ENCODE results near the gene PDGFB. TPM values are rescaled to one million over a fixed set of nuclear protein-coding genes. Genes with fewer than 3 reads are reported as not detected.

Gene PDGFB
- total and polyA plus RNA-seq, 9 of the 15 experiments (the other 6 are each of a cell fraction or from before 2014, with no cell fraction given), result 0.07 to 4.0 (median 0.48) TPM; not detected in 1

- TF ChIP-seq, protein P1, sequence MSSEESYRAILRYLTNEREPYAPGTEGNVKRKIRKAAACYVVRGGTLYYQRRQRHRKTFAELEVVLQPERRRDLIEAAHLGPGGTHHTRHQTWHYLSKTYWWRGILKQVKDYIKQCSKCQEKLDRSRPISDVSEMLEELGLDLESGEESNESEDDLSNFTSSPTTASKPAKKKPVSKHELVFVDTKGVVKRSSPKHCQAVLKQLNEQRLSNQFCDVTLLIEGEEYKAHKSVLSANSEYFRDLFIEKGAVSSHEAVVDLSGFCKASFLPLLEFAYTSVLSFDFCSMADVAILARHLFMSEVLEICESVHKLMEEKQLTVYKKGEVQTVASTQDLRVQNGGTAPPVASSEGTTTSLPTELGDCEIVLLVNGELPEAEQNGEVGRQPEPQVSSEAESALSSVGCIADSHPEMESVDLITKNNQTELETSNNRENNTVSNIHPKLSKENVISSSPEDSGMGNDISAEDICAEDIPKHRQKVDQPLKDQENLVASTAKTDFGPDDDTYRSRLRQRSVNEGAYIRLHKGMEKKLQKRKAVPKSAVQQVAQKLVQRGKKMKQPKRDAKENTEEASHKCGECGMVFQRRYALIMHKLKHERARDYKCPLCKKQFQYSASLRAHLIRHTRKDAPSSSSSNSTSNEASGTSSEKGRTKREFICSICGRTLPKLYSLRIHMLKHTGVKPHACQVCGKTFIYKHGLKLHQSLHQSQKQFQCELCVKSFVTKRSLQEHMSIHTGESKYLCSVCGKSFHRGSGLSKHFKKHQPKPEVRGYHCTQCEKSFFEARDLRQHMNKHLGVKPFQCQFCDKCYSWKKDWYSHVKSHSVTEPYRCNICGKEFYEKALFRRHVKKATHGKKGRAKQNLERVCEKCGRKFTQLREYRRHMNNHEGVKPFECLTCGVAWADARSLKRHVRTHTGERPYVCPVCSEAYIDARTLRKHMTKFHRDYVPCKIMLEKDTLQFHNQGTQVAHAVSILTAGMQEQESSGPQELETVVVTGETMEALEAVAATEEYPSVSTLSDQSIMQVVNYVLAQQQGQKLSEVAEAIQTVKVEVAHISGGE (CRISPR knock-in tag; IDR thresholded peaks at IDR 0.05), result no peak
- TF ChIP-seq POLR2AphosphoS5 (IDR thresholded peaks at IDR 0.05; ENCODE audit: control insufficient read depth, insufficient read depth, low read depth, low read length) (no peak), KLF16 (IDR thresholded peaks at IDR 0.05) (no peak), TFAM (CRISPR knock-in tag; conservative IDR thresholded peaks at IDR 0.05) (no peak)
- TF ChIP-seq, protein P2, sequence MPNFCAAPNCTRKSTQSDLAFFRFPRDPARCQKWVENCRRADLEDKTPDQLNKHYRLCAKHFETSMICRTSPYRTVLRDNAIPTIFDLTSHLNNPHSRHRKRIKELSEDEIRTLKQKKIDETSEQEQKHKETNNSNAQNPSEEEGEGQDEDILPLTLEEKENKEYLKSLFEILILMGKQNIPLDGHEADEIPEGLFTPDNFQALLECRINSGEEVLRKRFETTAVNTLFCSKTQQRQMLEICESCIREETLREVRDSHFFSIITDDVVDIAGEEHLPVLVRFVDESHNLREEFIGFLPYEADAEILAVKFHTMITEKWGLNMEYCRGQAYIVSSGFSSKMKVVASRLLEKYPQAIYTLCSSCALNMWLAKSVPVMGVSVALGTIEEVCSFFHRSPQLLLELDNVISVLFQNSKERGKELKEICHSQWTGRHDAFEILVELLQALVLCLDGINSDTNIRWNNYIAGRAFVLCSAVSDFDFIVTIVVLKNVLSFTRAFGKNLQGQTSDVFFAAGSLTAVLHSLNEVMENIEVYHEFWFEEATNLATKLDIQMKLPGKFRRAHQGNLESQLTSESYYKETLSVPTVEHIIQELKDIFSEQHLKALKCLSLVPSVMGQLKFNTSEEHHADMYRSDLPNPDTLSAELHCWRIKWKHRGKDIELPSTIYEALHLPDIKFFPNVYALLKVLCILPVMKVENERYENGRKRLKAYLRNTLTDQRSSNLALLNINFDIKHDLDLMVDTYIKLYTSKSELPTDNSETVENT (CRISPR knock-in tag; IDR thresholded peaks at IDR 0.05), result no peak
- TF ChIP-seq, protein P3, sequence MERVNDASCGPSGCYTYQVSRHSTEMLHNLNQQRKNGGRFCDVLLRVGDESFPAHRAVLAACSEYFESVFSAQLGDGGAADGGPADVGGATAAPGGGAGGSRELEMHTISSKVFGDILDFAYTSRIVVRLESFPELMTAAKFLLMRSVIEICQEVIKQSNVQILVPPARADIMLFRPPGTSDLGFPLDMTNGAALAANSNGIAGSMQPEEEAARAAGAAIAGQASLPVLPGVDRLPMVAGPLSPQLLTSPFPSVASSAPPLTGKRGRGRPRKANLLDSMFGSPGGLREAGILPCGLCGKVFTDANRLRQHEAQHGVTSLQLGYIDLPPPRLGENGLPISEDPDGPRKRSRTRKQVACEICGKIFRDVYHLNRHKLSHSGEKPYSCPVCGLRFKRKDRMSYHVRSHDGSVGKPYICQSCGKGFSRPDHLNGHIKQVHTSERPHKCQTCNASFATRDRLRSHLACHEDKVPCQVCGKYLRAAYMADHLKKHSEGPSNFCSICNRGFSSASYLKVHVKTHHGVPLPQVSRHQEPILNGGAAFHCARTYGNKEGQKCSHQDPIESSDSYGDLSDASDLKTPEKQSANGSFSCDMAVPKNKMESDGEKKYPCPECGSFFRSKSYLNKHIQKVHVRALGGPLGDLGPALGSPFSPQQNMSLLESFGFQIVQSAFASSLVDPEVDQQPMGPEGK (CRISPR knock-in tag; IDR thresholded peaks at IDR 0.05; ENCODE audit: borderline replicate concordance), result no peak
Measured at GRCh38 chr22:39238966-39239505, 5.7 kb downstream of the PDGFB start (continued).

Data from K562 (cell line).